Measurements from ENCODE around the gene PITX2.
"Not testable (repeated sequence)": the region's sequence is repeated elsewhere in the genome, so short reads cannot be mapped to it uniquely, and the experiment has no call there.

Gene PITX2

GRCh38 chr4:110615353-110616237 lies 7.3 kb downstream of the PITX2 start:
- Histone ChIP-seq H3K4me3 (no peak overlapping the region), H3K27ac (no peak overlapping the region)

DNA sequence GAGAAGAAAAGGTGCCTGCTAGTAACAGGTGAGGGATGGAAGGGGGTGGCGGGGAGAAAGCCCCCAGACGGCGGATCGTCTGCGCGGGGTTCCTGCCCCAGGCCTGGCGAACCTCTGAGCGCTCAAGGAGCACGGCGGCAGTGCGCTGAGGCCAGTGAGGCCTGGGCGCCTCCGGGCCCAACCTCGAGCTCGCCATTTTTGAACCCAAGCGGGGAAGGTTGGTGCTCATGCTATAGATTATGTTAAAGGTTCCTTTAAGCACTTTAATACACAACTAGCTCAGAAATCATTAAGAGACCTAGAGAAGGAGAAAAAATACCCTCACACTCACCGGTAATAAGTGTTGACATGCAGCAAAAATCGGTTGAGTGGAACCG lies 7.9 kb downstream of the PITX2 start:
- H3K4me3 ChIP-seq: no peak overlapping the region
- no peak overlapping the region for H3K27ac ChIP-seq

DNA sequence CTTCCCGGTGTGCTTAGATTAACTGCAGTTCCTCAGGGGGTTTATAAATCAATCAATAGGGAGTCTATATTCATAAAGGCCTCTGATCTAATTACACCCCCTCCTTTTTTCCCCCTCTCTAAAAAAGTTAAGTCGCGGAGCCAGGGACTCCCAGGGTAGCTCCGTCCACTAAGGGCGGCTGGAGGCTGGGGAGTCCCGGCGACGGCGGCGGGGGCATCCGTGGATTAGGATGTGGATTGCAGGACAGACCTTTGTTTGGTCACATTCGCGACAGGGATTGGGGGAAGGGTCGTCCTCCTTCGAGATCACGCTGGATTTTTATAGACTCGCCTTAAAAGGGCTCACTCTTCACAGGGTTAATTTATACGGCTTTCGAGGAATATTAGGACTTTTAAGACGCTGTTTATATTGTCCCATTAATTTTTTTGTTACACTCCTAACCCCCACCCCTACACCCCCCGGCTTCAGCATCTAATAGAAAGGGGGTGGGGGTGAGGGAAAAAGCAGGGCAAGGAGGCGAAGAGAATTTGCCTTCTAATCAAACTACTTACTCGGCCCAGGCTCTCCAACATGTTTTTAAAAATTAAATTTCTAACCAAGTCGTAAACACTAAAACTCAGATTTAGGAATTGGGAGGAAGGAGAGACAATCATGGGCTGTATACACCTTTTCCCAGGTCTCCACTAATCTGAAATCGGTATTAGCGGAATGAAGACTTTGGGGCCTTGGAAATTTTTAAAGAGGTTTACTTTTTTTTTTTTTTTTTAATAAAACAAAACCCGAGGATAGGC lies 8.5 kb downstream of the PITX2 start:
- no peak overlapping the region for H3K4me3 ChIP-seq
- no peak overlapping the region for H3K27ac ChIP-seq

GRCh38 chr4:110613745-110614144 lies 9.1 kb downstream of the PITX2 start:
- Histone ChIP-seq H3K27ac (no peak overlapping the region), H3K4me3 (no peak overlapping the region)

DNA sequence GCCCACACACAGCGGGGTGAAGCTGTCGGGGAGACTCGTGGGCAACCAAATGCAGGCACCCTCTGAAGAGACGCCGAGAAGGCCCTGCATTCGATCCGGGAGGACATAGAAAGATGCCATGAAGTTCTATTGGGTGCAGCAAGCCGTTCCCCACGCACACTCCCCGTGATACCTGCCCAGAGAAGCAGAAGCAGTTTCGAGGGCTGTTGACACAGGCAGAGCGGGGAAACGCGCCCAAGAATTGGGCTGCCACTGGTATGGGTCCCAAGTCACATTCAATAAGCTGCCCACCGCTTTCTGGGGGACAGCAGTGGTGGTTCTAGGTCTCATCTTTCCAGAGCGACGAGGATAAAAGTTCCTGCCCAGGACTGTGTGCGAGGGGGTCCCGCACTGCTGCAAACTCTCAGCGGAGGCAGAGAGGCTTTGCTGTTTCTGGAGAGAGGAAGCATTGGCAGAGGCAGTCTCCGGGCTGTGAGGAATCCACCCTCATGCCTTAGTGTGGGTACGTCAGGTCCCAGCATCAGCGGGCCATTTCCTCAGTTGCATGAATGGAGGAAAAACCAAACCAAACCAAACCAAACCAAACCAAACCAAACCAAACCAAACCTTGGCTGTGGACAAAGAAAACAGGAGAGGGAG lies 10.1 kb downstream of the PITX2 start:
- Histone ChIP-seq H3K4me3 (no peak overlapping the region), H3K27ac (no peak overlapping the region)

- Histone ChIP-seq H3K4me3 (no peak overlapping the region), H3K27ac (no peak overlapping the region)
Measured at GRCh38 chr4:110611968-110612447, 10.9 kb downstream of the PITX2 start.

DNA sequence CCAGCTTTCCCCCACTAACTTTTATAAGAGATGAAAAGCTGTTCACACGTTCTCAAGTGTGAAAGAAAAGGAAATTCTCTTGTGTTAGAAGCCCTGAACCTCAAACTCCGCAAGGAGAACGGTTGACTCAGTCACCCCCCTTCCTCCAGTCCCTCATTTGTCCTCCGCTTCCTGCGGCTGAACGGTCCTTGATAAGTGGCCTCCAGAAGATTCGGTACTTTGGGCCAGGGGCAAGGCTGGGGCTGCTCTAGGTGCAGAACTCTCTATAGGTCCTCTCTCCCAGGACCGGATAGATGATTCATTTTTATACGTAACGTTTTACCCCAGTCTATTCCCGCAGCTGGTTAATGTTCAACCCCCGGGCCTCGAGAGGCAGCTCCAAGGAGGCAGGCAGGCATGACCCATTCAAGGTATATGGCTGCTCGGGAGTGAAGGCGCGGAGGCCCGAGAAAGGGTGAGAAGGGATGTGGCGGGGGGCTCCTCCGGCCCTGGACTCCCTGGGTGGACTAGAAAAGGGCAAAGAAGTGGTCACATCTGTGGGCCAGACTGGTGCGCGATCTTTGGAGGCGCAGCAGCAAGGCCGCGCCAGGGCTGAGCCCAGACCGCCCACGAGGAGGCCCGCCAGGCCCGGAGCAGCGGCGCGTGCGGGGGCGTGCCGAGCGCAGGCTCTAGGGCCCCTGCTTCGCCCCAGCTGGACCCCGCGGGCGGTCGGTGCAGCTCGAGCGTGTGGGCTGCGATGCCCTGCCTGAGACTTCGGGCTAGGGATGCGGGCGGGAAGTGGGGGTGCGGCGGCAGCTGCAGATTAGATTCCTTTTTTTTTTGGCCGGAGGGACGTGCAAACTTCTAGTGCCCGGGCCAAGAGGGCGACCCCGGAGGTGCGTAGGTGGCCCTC lies 11.7 kb downstream of the PITX2 start:
- Histone ChIP-seq H3K4me3 (no peak overlapping the region), H3K27ac (no peak overlapping the region)

DNA sequence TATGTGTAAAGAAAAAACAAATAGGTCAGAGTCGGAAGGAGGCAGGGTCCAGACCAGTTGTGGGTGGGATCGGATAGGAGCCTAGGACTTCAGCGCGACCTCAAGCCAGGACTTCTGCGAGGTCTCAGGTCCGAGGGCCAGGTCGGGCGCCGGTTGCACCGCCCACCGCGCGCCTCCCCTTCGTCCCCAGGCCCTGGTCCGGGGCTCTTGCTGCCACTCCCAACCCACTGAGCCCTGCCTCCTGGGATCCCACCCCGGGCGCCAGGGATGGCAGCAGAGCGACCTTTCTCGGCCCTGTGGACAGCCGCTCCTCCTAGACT lies 12.3 kb downstream of the PITX2 start:
- Histone ChIP-seq H3K27ac (no peak overlapping the region), H3K4me3 (no peak overlapping the region)

DNA sequence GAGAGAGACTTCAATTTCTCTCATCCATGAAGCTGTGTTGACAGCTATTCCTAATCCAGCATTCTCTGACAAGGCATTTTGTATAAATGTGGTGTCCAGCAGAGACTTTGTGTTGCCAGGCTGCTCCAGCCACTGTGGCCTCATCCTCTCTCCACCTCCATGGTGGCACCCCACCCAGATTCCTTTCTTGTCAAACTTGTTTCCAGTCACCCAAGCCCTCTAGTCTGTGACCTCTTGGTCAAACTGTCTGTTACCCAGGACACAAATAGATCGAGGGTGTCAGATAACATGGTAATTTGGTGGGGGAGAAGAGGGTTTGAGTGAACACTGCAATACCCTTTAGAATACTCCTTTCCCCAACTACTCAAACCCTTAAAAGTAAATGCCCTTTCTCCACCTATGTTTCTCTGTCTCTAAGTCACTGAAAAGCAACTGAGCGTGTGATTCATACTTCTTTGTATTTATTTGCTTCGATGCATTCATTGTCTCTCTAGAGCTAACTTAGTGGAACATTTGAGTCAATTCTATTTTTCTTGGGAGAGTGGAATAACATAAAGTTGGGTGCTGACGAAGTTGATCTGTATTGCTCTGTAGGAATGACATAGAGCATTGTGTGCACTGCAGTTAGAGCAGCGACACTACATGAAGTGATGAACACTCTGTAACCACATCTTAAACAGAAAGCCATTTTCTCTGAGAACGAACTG lies 13.7 kb downstream of the PITX2 start:
- Histone ChIP-seq H3K27ac (no peak overlapping the region), H3K4me3 (no peak overlapping the region)

GRCh38 chr4:110605077-110605476 lies 17.8 kb downstream of the PITX2 start:
- H3K27ac ChIP-seq: no peak overlapping the region
- no peak overlapping the region for H3K4me3 ChIP-seq

GRCh38 chr4:110602061-110602460 lies 20.8 kb downstream of the PITX2 start:
- Histone ChIP-seq H3K27ac (no peak overlapping the region), H3K4me3 (no peak overlapping the region)

DNA sequence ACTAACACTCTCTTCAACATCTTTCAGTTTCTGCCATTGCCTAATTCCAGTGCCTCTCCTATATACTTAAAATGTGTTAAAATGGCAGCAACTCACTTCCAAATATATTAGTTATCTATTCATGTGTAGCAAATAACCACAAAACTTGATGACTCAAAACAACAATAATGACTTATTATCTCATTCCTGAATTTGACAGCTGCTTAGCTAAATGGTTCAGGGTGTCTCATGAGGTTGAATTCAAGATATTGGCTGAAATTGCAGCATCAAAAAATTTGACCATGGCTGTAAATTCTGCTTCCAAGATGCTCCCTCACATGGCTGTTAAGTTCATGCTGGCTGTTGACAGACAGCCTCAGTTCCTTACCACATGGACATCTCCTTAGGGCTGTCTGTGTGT lies 25.3 kb downstream of the PITX2 start:
- Histone ChIP-seq H3K27ac (no peak overlapping the region), H3K4me3 (no peak overlapping the region)

DNA sequence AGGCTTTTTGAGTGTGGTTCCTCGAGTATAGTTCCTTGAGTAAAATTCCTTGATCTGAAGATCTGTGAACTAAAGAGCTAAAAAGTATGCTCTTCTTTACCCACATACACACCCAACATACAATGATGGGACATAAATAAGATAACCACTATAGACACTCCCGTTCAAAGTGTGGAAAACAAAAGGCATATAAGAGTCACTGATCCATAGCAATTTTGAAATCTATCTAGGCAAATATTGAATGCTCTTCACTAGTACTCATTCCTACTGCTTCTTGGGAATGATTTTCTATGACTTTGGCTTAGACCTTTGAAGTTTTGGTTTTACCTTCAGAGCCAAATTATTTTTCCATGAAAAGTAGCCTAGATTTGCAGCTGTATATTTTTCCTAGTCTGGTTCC lies 26.4 kb downstream of the PITX2 start:
- no peak overlapping the region for H3K4me3 ChIP-seq
- H3K27ac ChIP-seq: no peak overlapping the region

DNA sequence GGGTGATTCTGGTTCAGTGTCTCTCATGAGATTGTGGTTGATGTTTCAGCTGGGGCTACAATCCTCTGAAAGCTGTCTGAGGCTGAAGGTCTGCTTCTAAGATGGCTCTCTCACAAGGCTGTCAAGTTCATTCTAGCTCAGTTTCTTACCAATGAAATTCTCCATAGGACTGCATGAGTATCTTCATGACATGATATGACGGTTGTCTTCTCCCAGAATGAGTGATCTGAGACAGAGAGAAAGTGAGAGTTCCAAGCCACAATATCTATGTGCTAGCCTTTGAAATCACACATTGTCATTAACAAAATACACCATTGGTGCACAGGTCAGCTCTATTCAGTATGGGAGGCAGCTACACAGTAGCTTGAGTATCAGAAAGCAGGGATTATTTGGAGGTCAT lies 27.3 kb downstream of the PITX2 start:
- no peak overlapping the region for H3K4me3 ChIP-seq
- no peak overlapping the region for H3K27ac ChIP-seq

GRCh38 chr4:110589297-110589696 lies 33.6 kb downstream of the PITX2 start:
- Histone ChIP-seq H3K27ac (no peak overlapping the region), H3K4me3 (no peak overlapping the region)

DNA sequence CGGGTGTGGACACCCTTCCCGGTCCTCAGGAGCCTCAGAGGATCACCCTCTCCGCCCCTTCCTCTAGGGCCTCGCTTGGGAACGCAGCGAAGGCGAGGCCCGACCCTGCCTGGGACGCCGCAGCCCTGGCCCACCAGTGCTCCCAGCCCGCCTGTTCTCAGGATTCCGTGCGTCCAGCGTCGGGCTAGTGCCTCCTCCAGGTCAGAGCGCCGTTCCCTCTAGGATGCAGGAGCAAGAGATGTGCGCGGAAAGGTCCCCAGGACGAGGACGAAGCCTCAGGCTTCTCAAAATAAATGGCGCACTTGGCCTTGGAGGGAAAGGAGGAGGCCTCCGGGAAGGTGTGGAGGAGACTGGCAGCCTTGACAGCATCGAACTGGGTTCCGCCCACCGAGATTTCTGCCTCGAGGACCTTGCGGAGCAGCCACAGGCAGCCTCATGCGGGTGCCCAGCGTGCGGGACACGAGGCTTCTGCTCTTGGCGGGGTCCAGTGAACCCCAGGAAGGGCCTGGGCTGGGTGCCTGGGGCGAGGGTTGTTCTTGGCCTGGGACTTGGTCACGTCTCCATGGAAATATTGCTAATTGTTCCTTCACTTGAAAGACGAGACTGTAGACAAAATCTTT lies 35.1 kb downstream of the PITX2 start:
- H3K4me3 ChIP-seq: no peak overlapping the region
- H3K27ac ChIP-seq: no peak overlapping the region

- Histone ChIP-seq H3K27ac (no peak overlapping the region), H3K4me3 (no peak overlapping the region)
Measured at GRCh38 chr4:110586131-110586850, 36.6 kb downstream of the PITX2 start.

- not testable (repeated sequence) for H3K4me3 ChIP-seq, H3K27ac ChIP-seq
Measured at GRCh38 chr4:110576696-110577095, 46.2 kb downstream of the PITX2 start.

Data from skin epidermis (tissue), 12 donors.